HEK293T (cell line): ENCODE data around the gene GABBR1.

Experiments used
- CTCF ChIA-PET: fragments of 350-600 bp; formaldehyde crosslinking; extraction: SDS; loops from one replicate; lab custom pipeline; 2021; ENCODE audit warnings: antibody characterized with exemption, inconsistent platforms; lab: Yijun Ruan, JAX
- POLR2A ChIA-PET: fragments of 350-600 bp; formaldehyde crosslinking; extraction: SDS; loops from one replicate; lab custom pipeline; 2020; ENCODE audit warnings: antibody characterized with exemption, inconsistent platforms; lab: Yijun Ruan, JAX
- DNase-seq: peaks from one replicate; pipeline ENCODE4 v3.0.0; 2012; ENCODE audit warnings: mixed read lengths; ENCODE audit errors: extremely low spot score
- ARNT ChIP-seq: fragments of 450-650 bp; IDR thresholded peaks from 2 replicates; pipeline ENCODE4 v1.6.1; 2017; ENCODE audit warnings: mild to moderate bottlenecking
- BHLHE40 ChIP-seq: fragments of 450-650 bp; IDR thresholded peaks from 2 replicates; pipeline ENCODE4 v1.6.1; 2016; ENCODE audit warnings: mild to moderate bottlenecking, moderate library complexity, borderline replicate concordance
- CTBP1 ChIP-seq: fragments of 450-650 bp; IDR thresholded peaks from 2 replicates; pipeline ENCODE4 v1.6.1; 2016; ENCODE audit warnings: borderline replicate concordance
- ELF4 ChIP-seq: fragments of 450-650 bp; IDR thresholded peaks from 2 replicates; pipeline ENCODE4 v1.6.1; 2017; ENCODE audit warnings: antibody characterized with exemption
- FOXA1 ChIP-seq: fragments of 450-650 bp; IDR thresholded peaks from 2 replicates; pipeline ENCODE4 v1.6.1; 2016; ENCODE audit warnings: mild to moderate bottlenecking
- FOXK2 ChIP-seq: fragments of 450-650 bp; IDR thresholded peaks from 2 replicates; pipeline ENCODE4 v1.6.1; 2016; ENCODE audit warnings: mild to moderate bottlenecking
- FOXM1 ChIP-seq: fragments of 450-650 bp; IDR thresholded peaks from 2 replicates; pipeline ENCODE4 v1.6.1; 2017; ENCODE audit warnings: mild to moderate bottlenecking, borderline replicate concordance
- HDGF ChIP-seq: fragments of 450-650 bp; IDR thresholded peaks from 2 replicates; pipeline ENCODE4 v1.6.1; 2017; ENCODE audit warnings: antibody characterized with exemption, borderline replicate concordance
- L3MBTL2 ChIP-seq: fragments of 450-650 bp; conservative IDR thresholded peaks from 2 replicates; pipeline ENCODE4 v1.6.1; 2016; ENCODE audit warnings: mild to moderate bottlenecking
- LEF1 ChIP-seq: fragments of 450-650 bp; IDR thresholded peaks from 2 replicates; pipeline ENCODE4 v1.6.1; 2017; ENCODE audit warnings: mild to moderate bottlenecking, borderline replicate concordance
- NFRKB ChIP-seq: fragments of 450-650 bp; IDR thresholded peaks from 2 replicates; pipeline ENCODE4 v1.6.1; 2016; ENCODE audit warnings: mild to moderate bottlenecking, moderate library complexity
- PKNOX1 ChIP-seq: fragments of 450-650 bp; IDR thresholded peaks from 2 replicates; pipeline ENCODE4 v1.6.1; 2016
- SP1 ChIP-seq: fragments of 450-650 bp; IDR thresholded peaks from 2 replicates; pipeline ENCODE4 v1.6.1; 2017
- SUZ12 ChIP-seq: fragments of 450-650 bp; IDR thresholded peaks from 2 replicates; pipeline ENCODE4 v1.6.1; 2016; ENCODE audit warnings: mild to moderate bottlenecking
- TARDBP ChIP-seq: fragments of 450-650 bp; IDR thresholded peaks from 2 replicates; pipeline ENCODE4 v1.6.1; 2016
- ZNF384 ChIP-seq: fragments of 450-650 bp; IDR thresholded peaks from 2 replicates; pipeline ENCODE4 v1.6.1; 2016

GABBR1 gene

GRCh38 chr6:29641430-29642148, 8.6 kb upstream of the GABBR1 start:
- ChIA-PET CTCF (interaction anchor here (0.7 to 2.7 kb wide), 3 partner anchors 8 to 488 kb away, joined by 3 to 15 read pairs (median 8); no protein-coding TSS in a partner anchor), POLR2A (interaction anchor here (0.7 to 2.3 kb wide), 3 partner anchors 8 to 13 kb away, joined by 3 to 10 read pairs (median 8); partner anchors contain the start of gene GABBR1)

GRCh38 chr6:29637247-29637646, 4.3 kb upstream of the GABBR1 start:
- TF ChIP-seq FOXA1 (no peak), FOXK2 (no peak), LEF1 (no peak), HDGF (no peak), ARNT (no peak)
- DNase-seq, result no peak
- ChIA-PET POLR2A (interaction anchor here (1.0 kb wide), 1 partner anchor 13 kb away, joined by 3 read pairs; no protein-coding TSS in a partner anchor), CTCF (no interaction called here)

More at GRCh38 chr6:29641430-29642148, 8.6 kb upstream of the GABBR1 start:
- TF ChIP-seq SP1 (no peak), BHLHE40 (no peak), CTBP1 (no peak), ARNT (no peak), FOXM1 (no peak), SUZ12 (no peak), FOXA1 (no peak), L3MBTL2 (no peak), FOXK2 (no peak)
- no peak for DNase-seq

- CTCF ChIA-PET, result interaction anchor here (0.8 to 2.2 kb wide), 4 partner anchors 14 to 20 kb away, joined by 3 to 15 read pairs (median 10); no protein-coding TSS in a partner anchor
- TF ChIP-seq FOXM1 (no peak), SP1 (no peak), PKNOX1 (no peak), FOXA1 (no peak), NFRKB (no peak), BHLHE40 (no peak), FOXK2 (no peak), L3MBTL2 (no peak), TARDBP (no peak), ELF4 (no peak), SUZ12 (no peak), HDGF (no peak), ZNF384 (no peak), LEF1 (no peak), CTBP1 (no peak), ARNT (no peak)
- DNase-seq, result no peak
- POLR2A ChIA-PET, result interaction anchor here (1.0 to 2.3 kb wide), 7 partner anchors 8 to 428 kb away, joined by 3 to 17 read pairs (median 8); partner anchors contain the start of gene POLR1H
Observed at GRCh38 chr6:29633534-29633905, 537 bp upstream of the GABBR1 start.

DNA sequence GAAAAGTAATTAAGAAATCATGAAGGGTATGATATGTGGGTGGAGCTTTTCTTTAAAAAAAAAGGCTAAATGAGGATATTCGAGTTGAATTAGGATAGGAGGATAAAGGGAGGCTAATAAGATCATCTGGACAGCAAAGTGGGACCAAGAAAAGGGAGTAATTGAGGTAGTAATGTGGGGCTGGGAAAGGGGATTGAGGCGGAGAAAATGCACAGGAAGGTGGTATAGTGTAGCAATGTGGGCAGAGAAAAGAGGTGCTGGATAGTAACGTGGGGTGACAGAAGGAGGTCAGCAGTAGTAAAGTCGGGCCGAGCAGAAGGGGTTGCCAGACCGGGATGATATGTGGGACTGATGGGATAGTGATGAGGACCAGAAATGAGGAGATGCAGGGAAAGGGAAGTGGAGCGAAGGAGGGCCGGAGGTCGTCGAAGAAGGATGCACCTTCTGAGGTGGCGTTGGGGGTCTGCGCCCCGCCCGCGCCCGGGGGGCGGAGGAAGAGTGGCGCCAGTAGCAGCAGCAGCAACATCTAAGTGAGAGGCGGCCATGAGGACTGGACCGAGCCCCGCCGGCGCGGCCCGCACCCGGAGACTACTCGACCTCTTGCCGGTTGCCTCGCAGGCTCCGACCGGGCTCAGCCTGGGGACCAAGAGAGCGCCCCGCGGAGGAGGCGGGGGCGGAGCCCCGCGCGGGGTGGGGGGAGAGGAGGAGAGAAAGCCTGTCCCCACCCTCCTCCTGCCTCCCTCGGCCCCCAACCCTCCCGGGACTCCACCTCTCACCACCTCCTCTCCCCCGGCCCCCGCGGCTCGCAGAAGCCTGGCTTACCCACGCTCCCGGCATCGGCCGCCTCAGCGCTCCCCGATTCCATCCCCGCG, 887 bp downstream of the GABBR1 start:
- DNase-seq, result no peak
- TF ChIP-seq BHLHE40 (no peak), HDGF (no peak), FOXA1 (no peak), ELF4 (no peak), SP1 (no peak), CTBP1 (no peak)
- ChIA-PET CTCF (interaction anchor here (2.0 to 2.2 kb wide), 2 partner anchors 16 to 22 kb away, joined by 9 to 11 read pairs; no protein-coding TSS in a partner anchor), POLR2A (interaction anchor here (0.6 to 2.3 kb wide), 7 partner anchors 7 to 435 kb away, joined by 3 to 17 read pairs (median 8); partner anchors contain the start of gene PPP1R11)

DNA sequence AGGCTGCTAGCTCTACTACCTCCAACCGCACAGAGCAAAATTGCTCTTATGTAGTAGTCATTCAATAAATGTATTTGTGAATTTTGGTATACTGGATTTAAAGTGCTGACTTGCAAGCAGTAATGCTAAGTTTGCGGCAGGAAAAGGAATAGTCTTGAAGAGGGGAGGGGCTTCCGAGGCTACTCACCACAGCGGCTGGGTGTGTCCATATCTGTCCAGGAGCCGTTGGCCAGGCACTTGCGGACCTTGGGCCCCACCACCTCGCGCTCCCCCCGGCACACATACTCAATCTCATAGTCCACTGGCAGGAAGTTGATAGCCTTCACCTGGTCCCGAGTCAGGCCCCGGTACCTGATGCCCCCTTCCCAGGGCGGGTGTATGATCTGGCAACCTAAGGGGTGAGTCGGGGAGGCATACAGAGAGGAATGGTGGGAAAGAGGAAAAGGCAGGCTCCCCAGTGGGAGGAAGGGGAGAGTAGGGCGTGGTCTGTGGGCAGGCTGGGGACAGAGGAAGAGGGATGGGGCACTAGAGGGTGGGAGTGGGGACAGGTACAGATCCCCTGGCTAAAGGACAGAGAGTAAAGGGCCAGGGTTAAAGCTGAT, 1.7 kb downstream of the GABBR1 start:
- ChIA-PET POLR2A (interaction anchor here (1.4 kb wide), 1 partner anchor 22 kb away, joined by 3 read pairs; no protein-coding TSS in a partner anchor), CTCF (no interaction called here)
- no peak for TF ChIP-seq FOXA1
- no peak for TF ChIP-seq L3MBTL2
- TF ChIP-seq TARDBP, result no peak
- TF ChIP-seq FOXK2, result no peak
- TF ChIP-seq SP1, result no peak
- no peak for TF ChIP-seq NFRKB
- no peak for DNase-seq

DNA sequence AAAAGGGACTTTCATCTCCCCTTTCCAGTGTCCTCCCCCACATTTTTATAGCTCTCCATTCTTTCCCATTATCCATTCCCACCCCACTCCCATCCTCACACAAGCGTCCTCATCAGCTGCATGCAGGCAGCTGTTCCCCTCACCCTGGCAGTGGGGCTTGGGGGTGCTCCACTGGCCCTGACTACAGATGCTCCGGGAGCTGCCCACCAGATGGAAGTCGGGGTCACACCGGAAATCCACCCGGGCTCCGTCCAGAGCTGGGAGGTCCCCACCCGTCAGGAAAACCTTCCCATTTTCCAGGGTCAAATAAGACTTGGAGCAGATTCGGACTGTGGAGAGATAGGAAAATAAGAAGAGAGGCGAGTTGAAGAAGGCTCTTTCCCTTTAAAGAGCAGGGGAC, 2.7 kb downstream of the GABBR1 start:
- no peak for DNase-seq
- ChIA-PET POLR2A (interaction anchor here (1.4 kb wide), 1 partner anchor 23 kb away, joined by 3 read pairs; no protein-coding TSS in a partner anchor), CTCF (no interaction called here)
- TF ChIP-seq BHLHE40, result no peak
- TF ChIP-seq PKNOX1, result no peak
- no peak for TF ChIP-seq LEF1
- no peak for TF ChIP-seq NFRKB
- TF ChIP-seq CTBP1, result no peak
- TF ChIP-seq SUZ12, result no peak
- TF ChIP-seq ZNF384, result no peak
- TF ChIP-seq SP1, result no peak
- TF ChIP-seq TARDBP, result no peak
- no peak for TF ChIP-seq FOXM1
